Gastrocnemius medialis (tissue), 4 donors: Measurements from ENCODE around the gene ADAM21. TPM values are rescaled to one million over a fixed set of nuclear protein-coding genes. Genes with fewer than 3 reads are reported as not detected.
"Not testable (repeated sequence)": the region's sequence is repeated elsewhere in the genome, so short reads cannot be mapped to it uniquely, and the experiment has no call there.

Experiments used
- ATAC-seq, 2 donors: fragments of 150-250 bp; one replicate each; pipeline ENCODE4 v1.9.1; 2016
- DNase-seq, 2 donors: peaks; one replicate each; pipeline ENCODE4 v3.0.0-alpha.2; 2019
- H3K27ac ChIP-seq, 4 donors: fragments of 200-600 bp; sonication (generic); 1 replicate in 1 of 4; 2 replicates in 3 of 4; pipeline ENCODE4 v1.5.1; 2016 to 2018; ENCODE audit warnings: mild to moderate bottlenecking in 2 of 4, moderate library complexity in 1 of 4
- H3K27me3 ChIP-seq, 3 donors: fragments of 200-600 bp; sonication (generic) in 2 of 3; 1 replicate in 1 of 3; 2 replicates in 2 of 3; pipeline versions ENCODE4 v1.5.1 to v1.6.0; 2016 to 2019; ENCODE audit warnings: mild to moderate bottlenecking in 1 of 3, moderate library complexity in 1 of 3
- H3K36me3 ChIP-seq, 2 donors: fragments of 200-600 bp; sonication (generic) in 1 of 2; one replicate each; pipeline ENCODE4 v1.5.1; 2017 to 2018
- H3K4me1 ChIP-seq, 2 donors: fragments of 200-600 bp; sonication (generic) in 1 of 2; one replicate each; pipeline ENCODE4 v1.5.1; 2016 to 2017; ENCODE audit warnings: mild to moderate bottlenecking in 2 of 2
- H3K4me3 ChIP-seq, 4 donors: fragments of 200-600 bp; sonication (generic) in 3 of 4; 1 replicate in 1 of 4; 2 replicates in 3 of 4; pipeline ENCODE4 v1.5.1; 2016 to 2019; ENCODE audit warnings: mild to moderate bottlenecking in 2 of 4
- H3K9me3 ChIP-seq, 3 donors: fragments of 200-600 bp; sonication (generic) in 2 of 3; 1 replicate in 1 of 3; 2 replicates in 2 of 3; pipeline ENCODE4 v1.5.1; 2016 to 2019
- POLR2A ChIP-seq, 2 donors: fragments of 450-650 bp; IDR thresholded peaks; one replicate each; pipeline ENCODE4 v1.6.1; 2017; ENCODE audit warnings: antibody characterized with exemption in 2 of 2, mild to moderate bottlenecking in 2 of 2, moderate library complexity in 2 of 2
- in situ Hi-C, 4 donors: fragments of 200-750 bp; cut with MboI; loops; one replicate each; pipeline versions ENCODE4 v1.15.0 to v1.8.0; 2017; ENCODE audit warnings: low sequenced_read_pairs in 4 of 4
- intact Hi-C: fragments of 100-400 bp; cut with DNase I; formaldehyde crosslinking; loops from one replicate; pipeline ENCODE4 v1.15.1; 2023; ENCODE audit warnings: low total_unique reads
- total RNA-seq, 4 donors: library from RNA; depleted of rRNA; stranded (reverse); fragments of >200 nt; gene quantifications; one replicate each; pipeline versions ENCODE4 v1.1.0 to v1.2.3, GENCODE V29; 2016
- TF ChIP-seq, protein P1 (sequence below), 5 experiments: fragments of 450-650 bp in 3 of 5; fragments of 200-600 bp in 2 of 5; sonication (generic) in 2 of 5; IDR thresholded peaks in 4 of 5; conservative IDR thresholded peaks in 1 of 5; 1 replicate in 4 of 5; 2 replicates in 1 of 5; pipeline ENCODE4 v1.5.1; 2016 to 2019; ENCODE audit warnings: antibody characterized with exemption in 5 of 5, mild to moderate bottlenecking in 3 of 5, moderate library complexity in 3 of 5

ADAM21 gene
- total RNA-seq, result under 1 TPM in 1 of 4 donors, not detected in 3; 0.24 TPM

DNA sequence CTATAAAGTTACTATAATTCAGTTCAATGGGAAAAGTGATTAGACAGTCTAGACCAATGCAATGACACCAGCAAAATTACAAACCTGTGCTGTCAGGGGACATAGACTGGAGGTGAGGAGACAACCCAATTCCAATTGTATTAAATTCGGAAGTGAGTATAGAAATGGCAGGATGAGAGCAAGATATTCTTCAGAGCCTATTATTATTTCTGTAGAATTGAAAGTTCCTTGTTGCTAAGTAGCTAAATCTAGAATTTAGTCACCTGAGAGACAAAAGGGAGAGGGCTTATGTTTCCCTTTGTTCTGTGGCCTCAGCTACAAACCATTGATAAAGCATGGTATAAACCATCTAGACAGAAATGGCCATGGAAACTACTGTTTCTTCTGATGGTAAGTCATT is at the start of gene ADAM21:
Gene ADAM21, plus strand, starts transcription at position 301 of the 400 bp plus-strand sequence. CDS start 5,326 bp downstream, outside the sequence.
- no peaks in the 10 kb centered on the region for H3K36me3 ChIP-seq
- TF ChIP-seq, protein P1, sequence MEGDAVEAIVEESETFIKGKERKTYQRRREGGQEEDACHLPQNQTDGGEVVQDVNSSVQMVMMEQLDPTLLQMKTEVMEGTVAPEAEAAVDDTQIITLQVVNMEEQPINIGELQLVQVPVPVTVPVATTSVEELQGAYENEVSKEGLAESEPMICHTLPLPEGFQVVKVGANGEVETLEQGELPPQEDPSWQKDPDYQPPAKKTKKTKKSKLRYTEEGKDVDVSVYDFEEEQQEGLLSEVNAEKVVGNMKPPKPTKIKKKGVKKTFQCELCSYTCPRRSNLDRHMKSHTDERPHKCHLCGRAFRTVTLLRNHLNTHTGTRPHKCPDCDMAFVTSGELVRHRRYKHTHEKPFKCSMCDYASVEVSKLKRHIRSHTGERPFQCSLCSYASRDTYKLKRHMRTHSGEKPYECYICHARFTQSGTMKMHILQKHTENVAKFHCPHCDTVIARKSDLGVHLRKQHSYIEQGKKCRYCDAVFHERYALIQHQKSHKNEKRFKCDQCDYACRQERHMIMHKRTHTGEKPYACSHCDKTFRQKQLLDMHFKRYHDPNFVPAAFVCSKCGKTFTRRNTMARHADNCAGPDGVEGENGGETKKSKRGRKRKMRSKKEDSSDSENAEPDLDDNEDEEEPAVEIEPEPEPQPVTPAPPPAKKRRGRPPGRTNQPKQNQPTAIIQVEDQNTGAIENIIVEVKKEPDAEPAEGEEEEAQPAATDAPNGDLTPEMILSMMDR (IDR thresholded peaks at IDR 0.05 in 4 of 5, conservative IDR thresholded peaks at IDR 0.05 in 1 of 5), result no peak
- no peak for TF ChIP-seq POLR2A (IDR thresholded peaks at IDR 0.05)
- H3K27me3 ChIP-seq, result no peaks in the 10 kb centered on the region
- no peaks in the 10 kb centered on the region for H3K9me3 ChIP-seq
- in situ Hi-C loops, result no loop called here
- DNase-seq (no peak), ATAC-seq (no peak)
- no peak within 1 kb of the TSS for H3K4me3 ChIP-seq
- no peak within 1 kb of the TSS for H3K27ac ChIP-seq
- intact Hi-C loops, result no loop called here
- H3K4me1 ChIP-seq, result peaks cover 7 to 8% of the 10 kb centered on the region in 2 donors

DNA sequence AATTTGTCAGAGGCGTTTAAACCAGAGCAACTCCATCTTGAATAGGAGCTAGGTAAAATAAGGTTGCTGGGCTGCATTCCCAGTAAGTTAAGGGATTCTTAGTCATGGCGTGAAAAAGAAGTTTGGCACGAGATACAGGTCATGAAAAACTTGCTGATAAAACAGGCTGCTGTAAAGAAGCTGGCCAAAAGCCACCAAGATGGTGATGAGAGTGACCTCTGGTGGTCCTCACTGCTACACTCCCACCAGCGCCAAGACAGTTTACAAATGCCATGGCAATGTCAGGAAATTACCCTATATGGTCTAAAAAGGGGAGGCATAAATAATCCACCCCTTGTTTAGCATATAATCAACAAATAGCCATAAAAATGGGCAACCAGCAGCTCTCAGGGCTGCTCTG is 48.6 kb upstream of the ADAM21 start:
- in situ Hi-C loops, ATAC-seq, H3K36me3 ChIP-seq: not testable (repeated sequence)

DNA sequence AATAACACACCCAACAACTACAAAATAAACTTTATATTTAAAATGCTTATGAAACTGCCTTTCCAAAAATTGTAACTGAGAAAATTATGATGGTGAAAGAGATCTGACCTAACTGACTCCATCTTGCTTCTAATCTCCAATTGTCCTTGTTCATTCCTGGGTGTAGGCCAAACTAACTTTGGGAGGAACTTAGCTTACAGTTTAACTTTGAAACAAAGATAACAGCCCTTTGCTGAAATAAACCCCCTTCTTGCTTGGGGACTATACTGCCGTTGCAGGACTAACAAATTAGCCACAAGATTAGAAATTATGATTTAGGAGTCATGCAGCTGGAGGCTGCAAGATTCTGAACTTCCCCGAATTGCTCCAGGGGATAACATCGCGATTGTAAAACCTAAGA is 45.8 kb upstream of the ADAM21 start:
- intact Hi-C loops, result not testable (repeated sequence)

More for the DNA sequence above, 48.6 kb upstream of the ADAM21 start:
- DNase-seq, intact Hi-C loops, H3K4me3 ChIP-seq, H3K4me1 ChIP-seq, H3K27ac ChIP-seq, H3K9me3 ChIP-seq, H3K27me3 ChIP-seq: not testable (repeated sequence)

DNA sequence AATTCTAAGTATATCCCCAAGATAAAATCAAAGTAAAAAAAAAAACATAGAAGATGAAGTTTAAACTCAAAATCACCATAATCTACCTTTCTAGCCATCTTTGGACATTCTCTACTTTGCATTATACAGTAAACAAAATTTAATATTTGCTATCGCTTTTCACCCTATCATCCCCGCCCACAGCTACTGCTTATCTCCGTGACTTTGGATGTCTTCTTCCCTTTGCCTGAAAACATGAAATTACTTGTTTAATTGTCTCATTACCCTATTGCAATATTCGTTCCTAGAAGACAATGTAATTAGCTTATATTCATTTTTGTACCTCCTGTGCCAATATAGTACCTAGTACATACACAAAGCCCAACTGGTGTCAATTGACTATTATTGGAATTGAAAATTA is 44.4 kb upstream of the ADAM21 start:
- Histone ChIP-seq H3K9me3 (no peaks in the 10 kb centered on the region), H3K4me1 (peaks cover 0 to 7% of the 10 kb centered on the region in 2 donors), H3K36me3 (no peaks in the 10 kb centered on the region), H3K27ac (no peak overlapping the region), H3K27me3 (no peaks in the 10 kb centered on the region), H3K4me3 (no peak overlapping the region)
- intact Hi-C loops, result no loop called here
- in situ Hi-C loops, result no loop called here
- ATAC-seq (no peak), DNase-seq (no peak)
- TF ChIP-seq, protein P1 (IDR thresholded peaks at IDR 0.05 in 4 of 5, conservative IDR thresholded peaks at IDR 0.05 in 1 of 5), result no peak
- no peak for TF ChIP-seq POLR2A (IDR thresholded peaks at IDR 0.05)

More for the DNA sequence above, 45.8 kb upstream of the ADAM21 start:
- ATAC-seq, H3K4me1 ChIP-seq, DNase-seq, H3K27ac ChIP-seq, H3K27me3 ChIP-seq, H3K4me3 ChIP-seq, H3K36me3 ChIP-seq, H3K9me3 ChIP-seq, in situ Hi-C loops: not testable (repeated sequence)

DNA sequence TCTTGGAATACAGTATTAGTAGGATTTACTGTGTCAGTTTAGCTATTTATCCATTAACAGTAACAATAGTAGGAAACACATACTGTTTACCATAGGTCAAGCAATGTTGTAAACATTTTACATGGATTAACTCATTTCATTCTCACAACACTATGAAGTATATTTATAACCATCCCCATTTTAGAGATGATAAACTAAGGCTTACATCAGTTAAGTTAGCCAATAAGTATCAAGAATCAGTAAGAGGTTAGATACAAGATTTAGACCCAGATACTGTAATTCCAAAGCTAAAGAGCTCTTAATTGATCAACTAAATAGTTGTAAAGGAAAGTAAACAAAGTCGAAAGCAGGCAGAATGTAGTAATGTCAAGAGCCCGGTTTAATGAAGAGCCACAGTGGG is 36.2 kb upstream of the ADAM21 start:
- H3K36me3 ChIP-seq, result no peaks in the 10 kb centered on the region
- no peaks in the 10 kb centered on the region for H3K27me3 ChIP-seq
- H3K4me1 ChIP-seq, result peaks cover 17 to 19% of the 10 kb centered on the region in 2 donors
- intact Hi-C loops, result loop anchor here (5.0 kb wide), 1 partner anchor 58 kb away; the partner anchor contains the start of gene COX16
- no peaks in the 10 kb centered on the region for H3K9me3 ChIP-seq
- H3K27ac ChIP-seq, result peak overlapping the region in 2 of 4 donors; percentile 69 to 85
- peak overlapping the region; percentile 63 to 93 (median 80) for H3K4me3 ChIP-seq
- DNase-seq (no peak), ATAC-seq (no peak)
- in situ Hi-C loops, result no loop called here
- no peak for TF ChIP-seq POLR2A (IDR thresholded peaks at IDR 0.05)

DNA sequence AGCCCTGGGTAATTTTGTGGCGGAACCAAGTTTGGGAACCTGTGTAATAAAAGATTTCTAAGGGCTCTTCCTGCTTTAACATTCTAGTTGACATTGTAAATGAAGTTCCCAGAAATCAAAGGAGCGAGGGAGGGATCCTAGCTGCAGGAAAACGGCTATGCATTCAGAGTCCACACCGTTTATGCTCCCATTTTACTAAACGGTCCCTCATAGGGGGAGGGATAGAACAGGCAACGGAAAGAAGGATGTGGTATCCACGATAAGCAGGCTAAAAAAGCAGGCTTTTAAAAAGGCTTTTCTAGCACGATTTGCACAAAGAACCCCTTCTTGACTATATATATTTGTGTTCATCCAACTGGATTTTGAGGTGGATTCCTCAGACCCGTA is 35.6 kb upstream of the ADAM21 start:
- DNase-seq (no peak), ATAC-seq (no peak)
- Histone ChIP-seq H3K27me3 (no peaks in the 10 kb centered on the region), H3K4me1 (peaks cover 17 to 19% of the 10 kb centered on the region in 2 donors), H3K9me3 (no peaks in the 10 kb centered on the region), H3K4me3 (peak overlapping the region; percentile 63 to 93 (median 80)), H3K36me3 (no peaks in the 10 kb centered on the region), H3K27ac (peak overlapping the region; percentile 69 to 85 (median 82))
- TF ChIP-seq, protein P1 (IDR thresholded peaks at IDR 0.05 in 4 of 5, conservative IDR thresholded peaks at IDR 0.05 in 1 of 5), result no peak
- TF ChIP-seq POLR2A (IDR thresholded peaks at IDR 0.05), result no peak
- intact Hi-C loops (loop anchor here (5.0 kb wide), 1 partner anchor 59 kb away; the partner anchor contains the start of gene COX16), in situ Hi-C loops (no loop called here)
